HL-60 (cell line): ENCODE data around the gene PHPT1.
"Not testable (repeated sequence)": the region's sequence is repeated elsewhere in the genome, so short reads cannot be mapped to it uniquely, and the experiment has no call there.

ENCODE experiments used
- DNase-seq, 2 experiments: peaks; one replicate each; pipeline ENCODE4 v3.0.0-alpha.2; 2010 to 2020; ENCODE audit warnings: low read depth in 1 of 2, low spot score in 1 of 2
- H3K27ac ChIP-seq: fragments of 250-450 bp; sonication (Bioruptor Pico); replicated peaks from 2 replicates; pipeline ENCODE4 v1.5.1; 2020; ENCODE audit warnings: mild to moderate bottlenecking, moderate library complexity
- H3K27me3 ChIP-seq: fragments of 250-450 bp; sonication (Bioruptor Pico); 2 replicates; pipeline ENCODE4 v1.5.1; 2021; ENCODE audit warnings: mild to moderate bottlenecking, moderate library complexity; ENCODE audit not compliant: insufficient read depth, poor library complexity, severe bottlenecking
- H3K4me3 ChIP-seq: replicated peaks from 2 replicates; pipeline ENCODE4 v1.5.1; 2011; ENCODE audit warnings: mild to moderate bottlenecking, control low read depth, low read length; ENCODE audit not compliant: insufficient read depth
- CTCF ChIP-seq: IDR thresholded peaks from one replicate; pipeline ENCODE4 v1.5.1; 2011; ENCODE audit warnings: low read length, control low read depth, inconsistent platforms; ENCODE audit not compliant: insufficient read depth
- GABPA ChIP-seq: IDR thresholded peaks from 2 replicates; pipeline ENCODE4 v1.6.1; 2012; ENCODE audit warnings: low read depth
- POLR2AphosphoS5 ChIP-seq: IDR thresholded peaks from 2 replicates; pipeline ENCODE4 v1.6.1; 2012; ENCODE audit warnings: low read depth
- REST ChIP-seq: IDR thresholded peaks from 2 replicates; pipeline ENCODE4 v1.6.1; 2012; ENCODE audit warnings: low read depth; ENCODE audit not compliant: insufficient replicate concordance
- SPI1 ChIP-seq: IDR thresholded peaks from 2 replicates; pipeline ENCODE4 v1.6.1; 2012; ENCODE audit warnings: low read depth, mild to moderate bottlenecking, borderline replicate concordance

Gene PHPT1

GRCh38 chr9:136835162-136835931, 13.9 kb upstream of the PHPT1 start:
- Histone ChIP-seq H3K27ac (no peak overlapping the region), H3K27me3 (no peaks in the 10 kb centered on the region), H3K4me3 (no peak overlapping the region)
- TF ChIP-seq GABPA = no peak
- no peak for TF ChIP-seq REST
- no peak for TF ChIP-seq SPI1
- no peak for TF ChIP-seq POLR2AphosphoS5
- no peak for TF ChIP-seq CTCF
- no peak for DNase-seq

GRCh38 chr9:136835932-136836904, 13.0 kb upstream of the PHPT1 start:
- no peak overlapping the region for H3K27ac ChIP-seq
- no peak overlapping the region for H3K4me3 ChIP-seq
- DNase-seq = no peak
- TF ChIP-seq REST (no peak), CTCF (no peak), POLR2AphosphoS5 (no peak), SPI1 (no peak)
- no peaks in the 10 kb centered on the region for H3K27me3 ChIP-seq

GRCh38 chr9:136837146-136837855, 11.9 kb upstream of the PHPT1 start:
- no peak overlapping the region for H3K27ac ChIP-seq
- DNase-seq = no peak
- H3K27me3 ChIP-seq = no peaks in the 10 kb centered on the region
- TF ChIP-seq REST (no peak), CTCF (no peak), GABPA (no peak), POLR2AphosphoS5 (no peak; the same call in 1 of the 2 replicates), SPI1 (no peak)
- H3K4me3 ChIP-seq = no peak overlapping the region

- not testable (repeated sequence) for DNase-seq, H3K27me3 ChIP-seq, H3K4me3 ChIP-seq, H3K27ac ChIP-seq
These were observed 11.3 kb upstream of the PHPT1 start for GRCh38 chr9:136837856-136838277.
